HG03460 (cell line): ENCODE measurements around the gene U2AF1L4.

Experiments used
- ATAC-seq: cut with Tn5 transposase; IDR thresholded peaks from one replicate; pipeline ENCODE4 v1.9.1; 2021; ENCODE audit not compliant: unreplicated experiment

U2AF1L4 gene

DNA sequence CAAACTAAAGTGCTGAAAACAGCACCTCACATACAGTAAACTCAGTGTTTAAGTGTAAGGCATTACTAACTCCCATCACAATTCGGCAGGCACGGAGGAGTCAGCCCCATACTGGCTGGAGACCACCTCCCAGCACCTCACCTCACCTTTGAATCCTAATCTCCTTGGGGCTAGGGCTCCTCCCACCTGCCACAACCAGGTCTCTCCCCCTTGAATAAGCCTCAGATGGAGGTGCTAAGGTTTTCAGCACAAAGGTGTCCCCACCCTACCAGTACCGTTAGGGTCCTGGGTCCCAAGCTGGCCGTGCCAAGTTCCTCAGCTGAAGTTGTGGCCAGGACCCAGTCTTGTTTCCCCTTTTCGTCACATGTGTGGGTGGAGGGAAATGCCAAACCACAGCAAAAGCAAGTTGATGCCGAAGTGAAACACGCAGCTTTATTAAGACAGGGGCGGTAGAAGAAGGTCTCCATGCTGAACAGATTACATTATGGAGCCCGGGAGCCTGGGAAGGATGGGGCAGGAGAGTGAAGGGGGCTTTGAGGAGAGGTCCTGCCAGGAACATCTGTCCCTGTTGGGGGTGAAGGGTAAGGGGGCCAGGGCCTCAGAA is 3.0 kb downstream of the U2AF1L4 start, which contains the start of gene IGFLR1:
Gene IGFLR1, minus strand, starts transcription at position 332 of the 604 bp plus-strand sequence. CDS start 1,272 bp downstream, outside the sequence.
- no peak for ATAC-seq

DNA sequence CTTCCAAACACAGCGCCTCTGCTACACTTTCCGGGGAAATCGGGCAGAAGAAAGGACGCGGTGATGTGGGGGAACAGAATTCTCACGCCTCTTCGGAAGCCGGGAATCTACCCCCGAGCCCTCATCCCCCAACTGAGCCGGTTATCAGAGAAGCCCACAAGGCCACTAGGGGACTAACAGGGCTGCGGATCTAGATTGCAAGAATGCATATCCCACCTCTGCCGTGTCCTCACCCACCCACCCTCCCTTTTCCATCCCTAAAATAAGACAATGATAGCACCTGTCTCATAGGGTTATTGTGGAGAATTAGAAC is 4.1 kb downstream of the U2AF1L4 start:
- ATAC-seq, result no peak

DNA sequence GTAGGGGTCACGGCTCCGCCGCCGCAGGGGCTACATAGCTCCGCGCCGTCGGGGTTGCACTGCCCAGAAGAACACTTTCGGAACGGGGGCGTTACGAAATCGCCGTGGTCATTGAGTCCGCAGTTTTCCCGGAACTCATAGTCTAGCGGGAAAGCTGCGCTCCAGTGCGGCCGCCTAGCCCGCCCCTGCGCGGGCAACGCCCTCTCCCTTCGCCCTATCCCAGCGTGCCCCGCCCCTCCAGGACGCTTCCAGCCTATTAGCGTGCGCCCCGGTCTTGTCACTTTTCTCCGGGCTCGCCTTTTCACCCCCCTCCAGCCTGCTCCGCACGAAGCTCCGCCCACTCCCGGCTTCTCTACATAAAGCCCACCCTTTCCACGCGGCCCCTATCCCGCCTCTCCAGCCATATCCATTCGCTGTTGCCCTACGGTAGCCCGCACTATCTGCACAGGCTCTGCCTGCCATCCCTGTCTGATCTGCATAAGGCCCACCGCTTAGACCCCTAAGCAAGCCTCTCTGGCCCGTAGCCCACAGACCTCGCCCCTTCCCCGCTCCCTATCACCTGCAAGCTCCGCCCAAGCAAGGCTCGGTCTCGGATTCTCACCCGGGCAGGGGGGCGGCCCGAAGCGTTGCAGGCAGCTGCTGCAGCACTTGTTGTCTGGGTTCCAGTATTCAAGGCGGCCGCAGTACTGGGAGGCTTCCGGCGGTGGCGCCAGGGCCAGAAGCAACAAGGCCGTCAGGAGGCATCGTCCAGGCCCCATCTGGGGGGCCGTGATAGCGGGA is 4.6 kb downstream of the U2AF1L4 start:
- peak; percentile 44 for ATAC-seq

DNA sequence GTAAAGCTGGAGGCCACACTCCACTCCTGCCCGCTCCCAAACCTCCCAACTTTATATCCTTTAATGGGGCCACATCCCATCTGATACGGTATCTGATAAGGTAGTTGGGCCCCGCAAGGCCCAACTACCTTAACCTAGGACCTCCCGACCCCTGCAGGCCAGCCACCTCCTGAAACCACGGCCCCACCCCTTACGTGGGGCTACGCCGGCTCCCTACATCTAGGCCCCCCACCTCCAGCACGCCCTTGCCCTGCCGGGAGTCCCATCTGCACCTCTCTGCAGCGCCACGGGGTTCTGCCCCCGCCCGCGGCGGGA is 5.2 kb downstream of the U2AF1L4 start:
- ATAC-seq, result peak; percentile 17

DNA sequence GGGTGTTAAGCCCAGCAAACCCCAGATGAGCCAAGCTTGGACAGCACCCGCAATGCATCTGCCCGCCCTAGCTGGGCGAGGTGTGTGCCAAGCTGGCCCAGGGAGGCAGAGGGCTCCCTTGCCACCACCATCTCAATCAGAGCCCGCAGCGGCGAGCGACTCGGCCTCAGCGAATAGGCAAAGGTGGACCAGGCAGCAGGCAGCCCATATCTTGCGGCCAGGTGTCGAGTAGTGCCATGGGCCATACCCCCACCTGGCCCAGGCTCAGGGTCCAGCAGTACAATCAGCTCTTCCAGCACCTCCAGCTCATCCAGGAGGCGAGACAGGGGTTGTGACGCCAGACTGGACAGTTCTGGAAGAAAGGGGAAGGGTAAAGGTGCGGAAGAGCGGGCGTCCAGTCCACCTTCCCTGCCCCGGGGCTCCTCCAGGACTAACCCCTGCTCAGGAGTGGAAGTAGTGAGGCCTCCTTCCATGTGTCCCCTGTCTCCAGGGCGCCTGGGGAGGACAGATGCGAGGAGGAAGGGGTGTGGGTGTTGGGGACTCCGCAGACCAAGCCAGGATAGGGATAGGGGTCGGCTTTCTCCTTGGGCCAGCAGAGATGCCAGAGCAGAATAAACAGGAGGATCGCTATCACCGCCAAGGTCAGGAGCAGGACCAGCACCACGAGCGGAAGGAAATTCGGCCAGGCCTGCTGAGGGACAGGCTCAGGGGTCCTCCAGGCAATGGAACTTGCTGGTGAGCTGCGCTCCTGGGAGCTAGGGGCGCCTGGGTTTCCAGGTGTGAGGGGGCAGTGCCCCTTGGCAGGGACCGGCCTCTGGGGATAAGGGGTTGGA is 5.7 kb downstream of the U2AF1L4 start:
- no peak for ATAC-seq

DNA sequence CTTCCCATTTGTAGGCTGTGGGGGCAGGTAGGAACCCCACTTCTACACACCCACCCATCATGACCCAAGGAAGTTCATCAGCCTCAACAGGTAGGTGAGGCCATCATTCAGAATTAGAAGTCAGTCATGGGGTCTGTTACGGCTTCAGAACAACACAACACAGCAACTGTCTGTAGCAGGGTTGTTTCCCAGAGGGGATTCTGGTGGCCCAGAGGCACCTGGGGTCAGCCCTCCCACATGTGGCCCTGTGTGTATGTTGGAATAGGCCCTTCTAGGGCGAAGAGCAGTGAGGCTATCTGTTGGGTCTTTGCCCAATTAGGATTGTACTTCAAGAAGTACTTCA is 6.4 kb downstream of the U2AF1L4 start:
- ATAC-seq, result no peak

DNA sequence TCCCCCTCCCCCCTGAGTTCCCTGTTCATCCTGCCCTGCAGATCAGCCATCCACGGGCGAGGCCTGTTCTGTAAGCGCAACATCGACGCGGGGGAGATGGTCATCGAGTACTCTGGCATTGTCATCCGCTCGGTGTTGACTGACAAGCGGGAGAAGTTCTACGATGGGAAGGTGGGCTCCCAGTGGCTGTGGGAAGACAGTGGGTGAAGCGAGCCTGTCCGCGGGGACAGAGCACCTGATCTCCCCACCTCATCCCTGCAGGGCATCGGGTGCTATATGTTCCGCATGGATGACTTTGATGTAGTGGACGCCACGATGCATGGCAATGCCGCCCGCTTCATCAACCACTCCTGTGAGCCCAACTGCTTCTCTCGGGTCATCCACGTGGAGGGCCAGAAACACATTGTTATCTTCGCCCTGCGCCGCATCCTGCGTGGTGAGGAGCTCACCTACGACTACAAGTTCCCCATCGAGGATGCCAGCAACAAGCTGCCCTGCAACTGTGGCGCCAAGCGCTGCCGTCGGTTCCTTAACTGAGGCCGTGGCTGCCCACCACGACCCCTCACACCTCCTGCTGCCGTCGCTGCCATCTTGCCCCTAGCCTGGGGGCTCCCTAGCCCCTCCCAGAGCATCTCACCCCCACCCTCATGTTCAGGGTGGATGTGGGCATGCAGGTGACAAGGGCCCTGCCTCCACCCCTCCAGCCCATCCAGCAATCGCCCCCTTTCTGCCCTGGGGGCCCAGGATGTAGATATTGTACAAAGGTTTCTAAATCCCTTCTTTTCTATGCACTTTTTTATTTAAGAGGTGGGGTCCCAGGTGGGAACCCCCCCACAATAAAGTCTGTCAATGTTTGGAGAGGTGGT is 7.0 kb downstream of the U2AF1L4 start:
- ATAC-seq, result no peak

DNA sequence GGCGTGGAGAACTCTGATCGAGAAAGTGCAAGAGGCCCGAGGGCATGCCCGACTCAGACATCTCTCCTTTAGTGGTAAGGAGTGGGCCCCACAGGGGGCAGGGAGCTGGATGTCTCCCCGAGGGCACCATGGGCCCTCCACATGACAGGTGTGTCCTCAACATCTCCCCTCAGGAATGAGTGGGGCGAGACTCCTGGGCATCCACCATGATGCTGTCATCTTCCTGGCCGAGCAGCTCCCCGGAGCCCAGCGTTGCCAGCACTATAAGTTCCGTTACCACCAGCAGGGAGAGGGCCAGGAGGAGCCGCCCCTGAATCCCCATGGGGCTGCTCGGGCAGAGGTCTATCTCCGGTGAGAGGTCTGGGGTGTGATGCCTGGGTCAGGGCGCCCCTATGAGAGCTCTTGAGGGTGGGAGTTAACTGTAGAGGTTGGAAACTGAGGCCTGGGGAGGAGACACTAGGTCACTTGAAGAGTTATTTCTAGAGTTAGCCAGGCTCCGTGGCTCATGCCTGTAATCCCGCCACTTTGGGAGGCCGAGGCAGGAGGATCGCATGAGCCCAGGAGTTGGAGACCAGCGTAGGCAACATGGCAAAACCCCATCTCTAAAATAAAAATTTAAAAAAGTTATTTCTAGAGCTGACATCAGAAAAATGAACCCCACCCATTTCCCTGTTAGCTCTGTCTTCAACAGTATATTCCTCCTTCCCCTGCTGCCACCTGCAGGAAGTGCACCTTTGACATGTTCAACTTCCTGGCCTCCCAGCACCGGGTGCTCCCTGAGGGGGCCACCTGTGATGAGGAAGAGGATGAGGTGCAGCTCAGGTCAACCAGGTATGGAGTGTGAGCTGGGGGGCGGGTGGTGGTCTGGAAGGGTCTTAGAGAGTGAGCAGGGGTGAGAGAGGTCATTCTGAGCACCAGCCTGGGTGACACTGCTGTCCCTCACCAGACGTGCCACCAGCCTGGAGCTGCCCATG is 8.0 kb downstream of the U2AF1L4 start:
- ATAC-seq, result no peak

DNA sequence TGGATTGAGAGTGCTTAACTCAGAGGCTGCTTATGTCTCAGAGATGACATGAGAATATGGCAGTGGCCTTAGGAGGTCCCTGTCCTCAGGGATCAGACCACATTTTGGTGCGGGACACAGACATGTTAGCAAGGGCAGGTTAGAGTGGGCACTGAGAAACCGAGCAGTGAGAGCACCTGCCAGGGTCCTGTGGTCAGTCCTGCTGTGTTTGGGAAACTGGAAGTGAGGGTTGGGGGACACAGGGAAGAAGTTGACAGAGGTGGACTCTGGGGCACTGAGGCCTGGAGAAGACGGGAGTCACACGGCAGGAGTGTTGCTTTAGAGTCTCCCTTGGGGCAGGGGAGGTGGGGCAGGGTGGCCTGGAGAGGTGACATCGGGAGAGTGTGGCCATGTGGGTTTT is 10.3 kb downstream of the U2AF1L4 start:
- ATAC-seq, result no peak

DNA sequence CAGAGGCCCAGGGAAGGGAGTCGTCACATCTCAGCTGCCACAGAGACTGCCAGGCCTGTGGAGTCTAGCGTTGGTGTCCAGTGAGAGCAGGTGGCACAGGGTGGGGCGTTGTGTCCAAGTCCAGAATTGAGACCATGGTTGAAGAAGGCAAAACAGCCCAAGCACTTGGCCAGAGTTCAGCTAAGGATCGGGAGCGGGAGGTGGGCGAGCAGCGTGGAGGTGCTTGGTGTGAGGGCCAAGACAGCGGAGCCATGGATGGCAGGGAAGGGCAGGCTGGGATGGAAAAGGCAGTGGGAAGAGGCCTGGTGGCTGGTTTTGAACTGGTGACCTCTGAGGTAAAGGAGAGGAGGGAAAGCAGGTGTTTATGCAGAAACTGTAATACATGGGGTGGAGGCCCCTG is 10.9 kb downstream of the U2AF1L4 start:
- no peak for ATAC-seq

DNA sequence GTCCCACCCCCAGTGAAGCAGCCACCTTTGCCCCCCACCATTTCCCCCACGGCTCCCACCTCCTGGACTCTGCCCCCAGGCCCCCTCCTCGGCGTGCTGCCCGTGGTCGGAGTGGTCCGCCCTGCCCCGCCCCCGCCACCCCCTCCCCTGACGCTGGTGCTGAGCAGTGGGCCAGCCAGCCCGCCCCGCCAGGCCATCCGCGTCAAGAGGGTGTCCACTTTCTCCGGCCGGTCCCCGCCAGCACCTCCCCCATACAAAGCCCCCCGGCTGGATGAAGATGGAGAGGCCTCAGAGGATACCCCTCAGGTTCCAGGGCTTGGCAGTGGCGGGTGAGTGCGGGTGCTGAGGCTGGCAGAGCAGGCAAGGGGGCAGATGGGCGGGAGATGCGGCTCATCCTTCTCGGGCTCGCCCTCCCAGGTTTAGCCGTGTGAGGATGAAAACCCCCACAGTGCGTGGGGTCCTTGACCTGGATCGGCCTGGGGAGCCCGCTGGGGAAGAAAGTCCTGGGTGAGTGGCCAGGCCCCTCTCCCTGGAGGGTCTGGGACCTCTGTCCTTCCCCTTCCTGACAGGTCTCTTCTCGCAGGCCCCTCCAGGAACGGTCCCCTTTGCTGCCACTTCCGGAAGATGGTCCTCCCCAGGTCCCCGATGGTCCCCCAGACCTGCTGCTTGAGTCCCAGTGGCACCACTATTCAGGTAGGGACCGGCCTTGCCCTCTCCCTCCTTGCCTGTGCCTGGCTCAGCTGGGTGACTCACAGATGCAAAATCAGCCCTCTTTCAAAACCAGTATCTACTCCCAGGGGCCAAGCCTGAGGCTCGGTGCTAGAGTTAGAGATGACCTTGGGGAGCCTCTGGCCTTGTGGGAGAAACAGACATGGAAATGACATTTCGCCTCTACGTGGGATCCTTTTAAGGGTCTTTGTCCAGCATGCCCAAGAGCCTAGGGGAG is 11.8 kb downstream of the U2AF1L4 start:
- no peak for ATAC-seq

DNA sequence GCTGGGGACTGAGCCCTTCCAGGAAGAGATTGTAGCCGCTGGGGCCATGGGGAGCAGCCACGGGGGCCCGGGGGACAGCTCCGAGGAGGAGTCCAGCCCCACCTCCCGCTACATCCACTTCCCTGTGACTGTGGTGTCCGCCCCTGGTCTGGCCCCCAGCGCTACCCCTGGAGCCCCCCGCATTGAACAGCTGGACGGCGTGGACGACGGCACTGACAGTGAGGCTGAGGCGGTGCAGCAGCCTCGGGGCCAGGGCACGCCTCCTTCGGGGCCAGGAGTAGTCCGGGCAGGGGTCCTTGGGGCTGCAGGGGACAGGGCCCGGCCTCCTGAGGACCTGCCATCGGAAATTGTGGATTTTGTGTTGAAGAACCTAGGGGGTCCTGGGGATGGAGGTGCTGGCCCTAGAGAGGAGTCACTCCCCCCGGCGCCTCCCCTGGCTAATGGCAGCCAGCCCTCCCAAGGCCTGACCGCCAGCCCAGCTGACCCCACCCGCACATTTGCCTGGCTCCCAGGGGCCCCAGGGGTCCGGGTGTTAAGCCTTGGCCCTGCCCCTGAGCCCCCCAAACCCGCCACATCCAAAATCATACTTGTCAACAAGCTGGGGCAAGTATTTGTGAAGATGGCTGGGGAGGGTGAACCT is 12.6 kb downstream of the U2AF1L4 start:
- no peak for ATAC-seq

DNA sequence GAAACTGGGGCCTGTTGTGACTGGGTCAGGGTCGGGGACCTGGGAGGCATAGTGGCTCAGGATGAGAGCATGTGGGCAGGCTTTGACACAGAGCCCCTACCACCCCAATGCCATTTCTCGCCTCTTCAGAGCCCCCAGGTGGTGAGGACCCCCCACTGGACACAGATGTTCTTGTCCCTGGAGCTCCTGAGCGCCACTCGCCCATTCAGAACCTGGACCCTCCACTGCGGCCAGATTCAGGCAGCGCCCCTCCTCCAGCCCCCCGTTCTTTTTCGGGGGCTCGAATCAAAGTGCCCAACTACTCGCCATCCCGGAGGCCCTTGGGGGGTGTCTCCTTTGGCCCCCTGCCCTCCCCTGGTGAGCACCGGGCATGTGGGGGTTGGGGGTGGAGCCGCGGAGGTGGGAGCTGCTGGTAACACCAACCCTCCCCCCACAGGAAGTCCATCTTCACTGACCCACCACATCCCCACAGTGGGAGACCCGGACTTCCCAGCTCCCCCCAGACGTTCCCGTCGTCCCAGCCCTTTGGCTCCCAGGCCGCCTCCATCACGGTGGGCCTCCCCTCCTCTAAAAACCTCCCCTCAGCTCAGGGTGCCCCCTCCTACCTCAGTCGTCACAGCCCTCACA is 13.3 kb downstream of the U2AF1L4 start:
- ATAC-seq, result no peak

DNA sequence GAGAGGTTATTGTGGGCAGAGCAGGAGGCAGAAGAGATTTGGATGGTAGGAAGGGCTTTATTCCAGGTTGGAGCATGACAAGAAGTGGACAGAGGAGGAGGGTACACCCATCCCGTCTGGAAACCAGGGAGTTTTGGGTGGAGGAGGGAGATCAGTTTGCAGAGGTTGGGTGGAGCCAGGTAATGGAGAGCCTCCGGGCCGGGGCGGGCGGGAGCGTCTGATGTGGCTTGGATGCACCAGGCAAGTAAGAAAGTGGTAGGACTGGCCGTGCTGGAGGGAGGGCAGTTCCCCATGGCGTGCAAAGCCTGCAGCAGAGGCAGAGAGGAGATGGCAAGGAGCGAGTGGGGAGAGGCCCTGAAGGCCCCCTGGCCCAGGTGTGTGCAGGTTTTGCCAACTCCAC is 13.9 kb downstream of the U2AF1L4 start:
- ATAC-seq, result no peak

DNA sequence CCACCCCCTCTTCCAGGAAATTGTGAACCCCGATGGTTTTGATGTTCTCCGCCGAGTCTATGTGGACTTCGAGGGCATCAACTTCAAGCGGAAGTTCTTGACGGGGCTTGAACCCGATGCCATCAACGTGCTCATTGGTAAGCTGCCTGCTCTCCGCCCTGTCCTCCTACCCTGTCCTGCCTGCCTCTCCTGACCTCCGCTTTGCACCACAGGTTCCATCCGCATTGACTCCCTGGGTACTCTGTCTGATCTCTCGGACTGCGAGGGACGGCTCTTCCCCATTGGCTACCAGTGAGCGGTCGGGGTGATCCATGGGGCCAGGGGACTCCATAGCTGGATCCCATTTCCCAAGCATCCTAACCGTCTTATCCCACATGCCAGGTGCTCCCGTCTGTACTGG is 14.9 kb downstream of the U2AF1L4 start:
- no peak for ATAC-seq

DNA sequence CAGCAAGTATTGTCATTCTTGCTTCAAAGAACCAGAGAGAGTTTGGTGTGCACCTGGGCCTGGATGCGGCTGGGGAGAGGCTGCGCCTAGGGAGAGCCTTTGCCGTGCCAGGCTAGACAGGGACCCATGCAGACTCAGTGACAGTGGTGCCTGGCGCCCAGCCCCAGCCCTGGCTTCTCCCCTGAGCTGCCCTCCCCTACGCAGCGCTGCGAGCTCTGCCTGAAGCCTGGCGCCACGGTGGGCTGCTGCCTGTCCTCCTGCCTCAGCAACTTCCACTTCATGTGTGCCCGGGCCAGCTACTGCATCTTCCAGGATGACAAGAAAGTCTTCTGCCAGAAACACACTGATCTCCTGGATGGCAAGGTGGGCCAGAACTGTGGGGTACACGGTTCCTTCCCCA is 15.5 kb downstream of the U2AF1L4 start:
- ATAC-seq, result no peak

DNA sequence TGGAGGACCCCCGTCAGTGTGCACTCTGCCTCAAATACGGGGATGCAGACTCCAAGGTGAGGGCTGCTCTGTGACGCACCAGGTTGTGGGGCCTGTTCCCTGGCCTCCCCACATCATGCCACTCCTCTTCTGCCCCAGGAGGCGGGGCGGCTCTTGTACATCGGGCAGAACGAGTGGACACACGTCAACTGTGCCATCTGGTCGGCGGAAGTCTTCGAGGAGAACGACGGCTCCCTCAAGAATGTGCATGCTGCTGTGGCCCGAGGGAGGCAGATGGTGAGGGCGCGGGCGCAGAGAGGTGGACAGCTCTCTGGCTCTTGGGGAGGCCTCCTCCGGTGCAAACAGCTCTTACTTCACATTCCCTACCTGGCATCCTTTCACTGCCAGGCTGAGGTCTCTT is 16.2 kb downstream of the U2AF1L4 start:
- ATAC-seq, result no peak
